ENCODE measurements around the gene CUZD1. TPM values are rescaled to one million over a fixed set of nuclear protein-coding genes. Genes with fewer than 3 reads are reported as not detected.

The CUZD1 gene
- total and polyA plus RNA-seq, 2 of the 4 experiments (the other 2 are of a cell fraction), result 0.36 to 0.67 TPM

Other genes with a start within 250 kb of the CUZD1 start
- gene C10orf120, start 146.0 kb downstream of the CUZD1 start, total RNA-seq (2012; rRNA removed), result not detected in 2 replicates
- gene C10orf120, start 146.0 kb downstream of the CUZD1 start, polyA plus RNA-seq (2012; rRNA removed), result not detected in 2 replicates
- gene FAM24B, start 33.7 kb upstream of the CUZD1 start, total RNA-seq (2012; rRNA removed), result 1.6 and 2.2 TPM in 2 replicates
- gene FAM24B, start 33.7 kb upstream of the CUZD1 start, polyA plus RNA-seq (2012; rRNA removed), result 3.4 and 4.3 TPM in 2 replicates
- gene FAM24A, start 64.8 kb upstream of the CUZD1 start, total RNA-seq (2012; rRNA removed), result not detected in 2 replicates
- gene FAM24A, start 64.8 kb upstream of the CUZD1 start, polyA plus RNA-seq (2012; rRNA removed), result not detected in 2 replicates
- 12.2 and 16.4 TPM in 2 replicates for gene C10orf88, start 108.4 kb upstream of the CUZD1 start, total RNA-seq (2012; rRNA removed)
- 4.0 and 5.9 TPM in 2 replicates for gene C10orf88, start 108.4 kb upstream of the CUZD1 start, polyA plus RNA-seq (2012; rRNA removed)
- gene PSTK, start 134.5 kb upstream of the CUZD1 start, total RNA-seq (2012; rRNA removed), result 4.1 and 4.7 TPM in 2 replicates
- 4.2 and 5.4 TPM in 2 replicates for gene PSTK, start 134.5 kb upstream of the CUZD1 start, polyA plus RNA-seq (2012; rRNA removed)
- 2.9 and 4.2 TPM in 2 replicates for gene IKZF5, start 162.9 kb upstream of the CUZD1 start, total RNA-seq (2012; rRNA removed)
- 4.4 and 5.1 TPM in 2 replicates for gene IKZF5, start 162.9 kb upstream of the CUZD1 start, polyA plus RNA-seq (2012; rRNA removed)
- 9.2 and 10.6 TPM in 2 replicates for gene ACADSB, start 163.1 kb upstream of the CUZD1 start, total RNA-seq (2012; rRNA removed)
- 3.8 and 6.2 TPM in 2 replicates for gene ACADSB, start 163.1 kb upstream of the CUZD1 start, polyA plus RNA-seq (2012; rRNA removed)